H1 (cell line): Measurements from ENCODE around the gene SAP30L. TPM values are rescaled to one million over a fixed set of nuclear protein-coding genes. Genes with fewer than 3 reads are reported as not detected.

ENCODE experiments used
- CTCF ChIA-PET: fragments of 300-600 bp; sonication (Branson Sonifier 250); formaldehyde crosslinking; loops from one replicate; lab custom pipeline; 2021; ENCODE audit not compliant: partially characterized antibody; lab: Charles Lee
- POLR2A ChIA-PET: fragments of 300-600 bp; sonication (Branson Sonifier 250); formaldehyde crosslinking; loops from one replicate; lab custom pipeline; 2021; ENCODE audit warnings: inconsistent platforms; ENCODE audit not compliant: partially characterized antibody; lab: Charles Lee
- DNase-seq, 2 experiments: peaks; one replicate each; pipeline versions ENCODE4 v3.0.0 to v3.0.0-alpha.2; 2010 to 2022; ENCODE audit warnings: low spot score in 2 of 2, low read depth in 1 of 2, mixed read lengths in 1 of 2
- FAIRE-seq: peaks from 2 replicates; lab custom pipeline; 2011; peaks lifted over from hg19 to GRCh38; lab: Jason Lieb, UNC
- H2AFZ ChIP-seq: 2 replicates; pipeline ENCODE4 v1.8.1; 2012; ENCODE audit warnings: low read length, inconsistent platforms
- H2AK5ac ChIP-seq: 2 replicates; pipeline ENCODE4 v1.6.1; 2013; ENCODE audit warnings: low read depth, low read length
- H2BK120ac ChIP-seq: replicated peaks from 2 replicates; pipeline ENCODE3; 2013; ENCODE audit warnings: low read depth, low read length, inconsistent platforms
- H2BK12ac ChIP-seq: 2 replicates; pipeline ENCODE4 v1.6.1; 2013; ENCODE audit warnings: low read depth, low read length
- H2BK15ac ChIP-seq: 2 replicates; pipeline ENCODE4 v1.6.1; 2013; ENCODE audit warnings: low read length
- H2BK20ac ChIP-seq: 2 replicates; pipeline ENCODE4 v1.6.1; 2013; ENCODE audit warnings: low read length
- H2BK5ac ChIP-seq: 2 replicates; pipeline ENCODE4 v1.6.1; 2013; ENCODE audit warnings: low read depth, low read length
- H3K14ac ChIP-seq: 2 replicates; pipeline ENCODE4 v1.6.1; 2013; ENCODE audit warnings: inconsistent platforms; ENCODE audit not compliant: insufficient read length
- H3K18ac ChIP-seq: 2 replicates; pipeline ENCODE4 v1.6.1; 2013; ENCODE audit warnings: low read length; ENCODE audit errors: extremely low read depth
- H3K23ac ChIP-seq: 2 replicates; pipeline ENCODE4 v1.6.1; 2013; ENCODE audit warnings: inconsistent platforms; ENCODE audit not compliant: insufficient read length
- H3K23me2 ChIP-seq: 2 replicates; pipeline ENCODE4 v1.6.1; 2013; ENCODE audit warnings: low read depth, low read length
- H3K27ac ChIP-seq: 2 replicates; pipeline ENCODE4 v1.6.1; 2011; ENCODE audit warnings: low read depth, low read length, inconsistent platforms
- H3K27me3 ChIP-seq, 4 experiments: replicated peaks in 1 of 4; 1 replicate in 1 of 4; 2 replicates in 3 of 4; pipeline versions ENCODE4 v1.6.1 to v1.8.1; 2011 to 2013; ENCODE audit warnings: low read length in 3 of 4, mild to moderate bottlenecking in 3 of 4, inconsistent platforms in 2 of 4, mixed read lengths in 2 of 4, moderate library complexity in 1 of 4; ENCODE audit not compliant: control insufficient read depth in 3 of 4, insufficient read depth in 3 of 4; ENCODE audit errors: extremely low read depth in 1 of 4
- H3K36me3 ChIP-seq, 4 experiments: 2 replicates each; pipeline versions ENCODE4 v1.6.1 to v1.8.1; 2011 to 2013; ENCODE audit warnings: mild to moderate bottlenecking in 4 of 4, low read length in 3 of 4, moderate library complexity in 2 of 4, control low read depth in 1 of 4, inconsistent platforms in 1 of 4; ENCODE audit not compliant: insufficient read depth in 4 of 4, control insufficient read depth in 2 of 4
- H3K4ac ChIP-seq: replicated peaks from 2 replicates; pipeline ENCODE3; 2013; ENCODE audit warnings: low read length, low read depth, mixed read lengths, inconsistent platforms; ENCODE audit not compliant: insufficient read length
- H3K4me1 ChIP-seq, 4 experiments: replicated peaks in 1 of 4; 1 replicate in 1 of 4; 2 replicates in 3 of 4; pipeline versions ENCODE4 v1.6.1 to v1.8.1; 2011 to 2013; ENCODE audit warnings: low read length in 3 of 4, inconsistent platforms in 2 of 4, mixed read lengths in 1 of 4; ENCODE audit not compliant: insufficient read depth in 4 of 4, control insufficient read depth in 3 of 4
- H3K4me2 ChIP-seq, 2 experiments: 2 replicates each; pipeline versions ENCODE4 v1.6.1 to v1.8.1; 2011 to 2013; ENCODE audit warnings: low read depth in 2 of 2, low read length in 2 of 2, control low read depth in 1 of 2, inconsistent platforms in 1 of 2, mild to moderate bottlenecking in 1 of 2; ENCODE audit not compliant: insufficient read depth in 1 of 2
- H3K4me3 ChIP-seq, 4 experiments: fragments of 200-600, 300-600 bp in 1 of 4; sonication (generic), shearing (Covaris generic), sonication (Bioruptor Twin) in 1 of 4; 2 replicates each; pipeline versions ENCODE4 v1.5.1 to v1.8.1; 2011 to 2016; ENCODE audit warnings: low read length in 4 of 4, low read depth in 3 of 4, control low read depth in 2 of 4, inconsistent platforms in 2 of 4, mild to moderate bottlenecking in 2 of 4, mixed read lengths in 1 of 4, moderate library complexity in 1 of 4; ENCODE audit not compliant: insufficient read depth in 2 of 4; ENCODE audit errors: extremely low read depth in 1 of 4
- H3K56ac ChIP-seq: replicated peaks from 2 replicates; pipeline ENCODE3; 2013; ENCODE audit warnings: low read depth, mild to moderate bottlenecking, mixed read lengths, low read length, inconsistent platforms; ENCODE audit not compliant: insufficient read length
- H3K79me1 ChIP-seq: 2 replicates; pipeline ENCODE4 v1.6.1; 2013; ENCODE audit warnings: low read depth, low read length, control low read depth
- H3K79me2 ChIP-seq, 2 experiments: 2 replicates each; pipeline versions ENCODE4 v1.6.1 to v1.8.1; 2012 to 2013; ENCODE audit warnings: low read length in 2 of 2, mild to moderate bottlenecking in 2 of 2, inconsistent platforms in 1 of 2; ENCODE audit not compliant: insufficient read depth in 2 of 2, control insufficient read depth in 1 of 2
- H3K9ac ChIP-seq, 4 experiments: replicated peaks in 1 of 4; 1 replicate in 1 of 4; 2 replicates in 3 of 4; pipeline versions ENCODE4 v1.6.1 to v1.8.1; 2011 to 2013; ENCODE audit warnings: low read depth in 3 of 4, low read length in 3 of 4, control low read depth in 2 of 4, mild to moderate bottlenecking in 2 of 4, moderate library complexity in 2 of 4, inconsistent platforms in 1 of 4; ENCODE audit errors: extremely low read depth in 1 of 4
- H3K9me3 ChIP-seq, 2 experiments: 2 replicates each; pipeline versions ENCODE4 v1.6.1 to v1.8.1; 2012 to 2013; ENCODE audit warnings: mild to moderate bottlenecking in 2 of 2, moderate library complexity in 2 of 2, control low read depth in 1 of 2, inconsistent platforms in 1 of 2, low read depth in 1 of 2, low read length in 1 of 2, mixed read lengths in 1 of 2; ENCODE audit not compliant: insufficient read depth in 2 of 2
- H4K20me1 ChIP-seq, 2 experiments: replicated peaks in 1 of 2; 2 replicates each; pipeline versions ENCODE3 to v1.8.1; 2011 to 2013; ENCODE audit warnings: inconsistent platforms in 2 of 2, low read length in 2 of 2, mild to moderate bottlenecking in 1 of 2; ENCODE audit not compliant: insufficient read depth in 2 of 2, control insufficient read depth in 1 of 2
- H4K5ac ChIP-seq: 2 replicates; pipeline ENCODE4 v1.6.1; 2013; ENCODE audit warnings: low read length, low read depth, mixed read lengths, inconsistent platforms; ENCODE audit not compliant: insufficient read length
- H4K8ac ChIP-seq: 2 replicates; pipeline ENCODE4 v1.8.0; 2013; ENCODE audit warnings: mild to moderate bottlenecking, moderate library complexity, low read length, inconsistent platforms; ENCODE audit not compliant: insufficient read depth; ENCODE audit errors: extremely low read depth
- H4K91ac ChIP-seq: replicated peaks from 2 replicates; pipeline ENCODE3; 2013; ENCODE audit warnings: low read length, mixed read lengths, inconsistent platforms; ENCODE audit not compliant: insufficient read length
- CHD1 ChIP-seq: IDR thresholded peaks from 2 replicates; pipeline ENCODE4 v1.6.1; 2012; ENCODE audit warnings: low read depth, low read length, improper control_type of control experiment
- POU5F1 ChIP-seq: IDR thresholded peaks from 2 replicates; pipeline ENCODE4 v1.6.1; 2011; ENCODE audit warnings: low read depth, mild to moderate bottlenecking, low read length, moderate library complexity
- SIN3A ChIP-seq, 2 experiments: IDR thresholded peaks in 1 of 2; conservative IDR thresholded peaks in 1 of 2; 2 replicates each; pipeline ENCODE4 v1.6.1; 2011 to 2012; ENCODE audit warnings: low read length in 2 of 2, improper control_type of control experiment in 1 of 2, low read depth in 1 of 2, mild to moderate bottlenecking in 1 of 2
- TBP ChIP-seq: IDR thresholded peaks from 2 replicates; pipeline ENCODE4 v1.6.1; 2011; ENCODE audit warnings: low read depth, low read length, improper control_type of control experiment
- WGBS, 2 experiments: shearing (Covaris generic) in 1 of 2; methylation state at CpG; one replicate each; pipeline versions ENCODE4 v1.1.6 to v1.1.7; 2013 to 2015; ENCODE audit warnings: low lambda C conversion rate in 2 of 2, mixed read lengths in 2 of 2, inconsistent platforms in 1 of 2, low coverage in 1 of 2, missing lambda C conversion rate in 1 of 2; ENCODE audit not compliant: insufficient replicate concordance in 2 of 2, insufficient coverage in 1 of 2, insufficient read length in 1 of 2; ENCODE audit errors: extremely low coverage in 1 of 2, missing lambda C conversion rate in 1 of 2; 5-methylcytosine and 5-hydroxymethylcytosine counted together
- polyA plus RNA-seq, 7 experiments: library from polyadenylated mRNA; depleted of rRNA in 3 of 7; stranded (reverse) in 5 of 7; unstranded in 2 of 7; fragments of >200 nt in 5 of 7; fragments of 200-250 nt in 2 of 7; gene quantifications; 1 replicate in 5 of 7; 2 replicates in 1 of 7; 4 replicates in 1 of 7; pipeline versions ENCODE4 v1.2.1 to v1.2.3, GENCODE V29; 2011 to 2013; ENCODE audit warnings: missing spikeins in 2 of 7, mixed read lengths in 2 of 7
- total RNA-seq: library from RNA; stranded (reverse); fragmentation: NEBNext Ultra II Directional; extraction: Animal tissue kit (Norgen Biotek cat#: 25700); gene quantifications from 2 replicates; pipeline ENCODE4 v1.2.1, GENCODE V29; 2021

Gene SAP30L
- total and polyA plus RNA-seq, 2 of the 8 experiments (the other 6 are each of a cell fraction or from before 2014, with no cell fraction given) = 12.2 to 31.5 TPM

GRCh38 chr5:154418344-154418820 is 27.4 kb upstream of the SAP30L start:
- Histone ChIP-seq H3K79me2 (no peaks in the 10 kb centered on the region), H3K18ac (no peak overlapping the region), H3K23ac (no peak overlapping the region), H3K27ac (no peak overlapping the region), H3K9me3 (no peaks in the 10 kb centered on the region), H3K4ac (no peak overlapping the region), H2BK5ac (no peak overlapping the region), H2AFZ (no peak overlapping the region), H2AK5ac (no peak overlapping the region), H3K23me2 (no peaks in the 10 kb centered on the region), H2BK120ac (no peak overlapping the region), H3K14ac (no peak overlapping the region), H3K4me3 (no peak overlapping the region), H4K20me1 (peaks cover 0 to 2% of the 10 kb centered on the region in 2 experiments), H2BK20ac (no peak overlapping the region), H2BK15ac (no peak overlapping the region), H3K36me3 (peaks cover 0 to 2% (median 0%) of the 10 kb centered on the region in 4 experiments; a peak in 1 of 8 replicates), H3K9ac (no peak overlapping the region), H3K79me1 (no peaks in the 10 kb centered on the region), H3K27me3 (no peaks in the 10 kb centered on the region), H4K8ac (no peak overlapping the region), H3K56ac (no peak overlapping the region), H3K4me2 (no peak overlapping the region), H4K91ac (no peak overlapping the region), H3K4me1 (peaks cover 0 to 4% (median 0%) of the 10 kb centered on the region in 4 experiments; a peak in 1 of 7 replicates), H4K5ac (no peak overlapping the region), H2BK12ac (no peak overlapping the region)
- TF ChIP-seq CHD1 = no peak
- no peak for TF ChIP-seq TBP
- no peak for TF ChIP-seq POU5F1
- no peak for TF ChIP-seq SIN3A (conservative IDR thresholded peaks at IDR 0.05 in 1 of 2, IDR thresholded peaks at IDR 0.05 in 1 of 2; ENCODE audit: low read depth in 1 of 2, low read length in 2 of 2)
- POLR2A ChIA-PET = no interaction called here
- FAIRE-seq (no peak), DNase-seq (no peak)
- 85% methylated on average over 5 of the region's 5 CpGs; no CpG with 5 or more reads in 1 of the 2 experiments for WGBS, 2 experiments
- CTCF ChIA-PET = interaction anchor here (0.6 to 2.4 kb wide), 9 partner anchors 13 to 1905 kb away, joined by 3 to 9 read pairs (median 4); no protein-coding TSS in a partner anchor
